Liver (tissue), 3 donors: ENCODE results near the gene MC2R.

ENCODE experiments used
- FOXA2 ChIP-seq: IDR thresholded peaks from 2 replicates; pipeline ENCODE4 v1.6.1; 2016; ENCODE audit warnings: antibody characterized with exemption
- HNF4G ChIP-seq: IDR thresholded peaks from 2 replicates; pipeline ENCODE4 v1.6.1; 2016; ENCODE audit warnings: antibody characterized with exemption
- NR2F2 ChIP-seq: IDR thresholded peaks from 2 replicates; pipeline ENCODE4 v1.6.1; 2016; ENCODE audit warnings: antibody characterized with exemption
- RAD21 ChIP-seq, 2 donors: IDR thresholded peaks; 2 replicates each; pipeline ENCODE4 v1.6.1; 2016; ENCODE audit warnings: antibody characterized with exemption in 2 of 2, mild to moderate bottlenecking in 2 of 2
- SP1 ChIP-seq: IDR thresholded peaks from 2 replicates; pipeline ENCODE4 v1.6.1; 2018; ENCODE audit warnings: antibody characterized with exemption, mild to moderate bottlenecking
- TAF1 ChIP-seq: conservative IDR thresholded peaks from 2 replicates; pipeline ENCODE4 v1.6.1; 2016; ENCODE audit warnings: antibody characterized with exemption, mild to moderate bottlenecking
- TF ChIP-seq, protein P1 (sequence below): fragments of 150-350 bp; IDR thresholded peaks from 2 replicates; pipeline ENCODE4 v1.5.1; 2017; ENCODE audit warnings: improper control_type of control experiment, low read depth, low read length; ENCODE audit not compliant: missing input control
- TF ChIP-seq, protein P2 (sequence below): IDR thresholded peaks from 2 replicates; pipeline ENCODE4 v1.6.1; 2016; ENCODE audit warnings: antibody characterized with exemption
- TF ChIP-seq, protein P3 (sequence below): IDR thresholded peaks from 2 replicates; pipeline ENCODE4 v1.6.1; 2016; ENCODE audit warnings: antibody characterized with exemption
- donor health status: healthy.
- donor health status: healthy.

GRCh38 chr18:13913205-13913604, 2.1 kb downstream of the MC2R start:
- TF ChIP-seq, protein P1, sequence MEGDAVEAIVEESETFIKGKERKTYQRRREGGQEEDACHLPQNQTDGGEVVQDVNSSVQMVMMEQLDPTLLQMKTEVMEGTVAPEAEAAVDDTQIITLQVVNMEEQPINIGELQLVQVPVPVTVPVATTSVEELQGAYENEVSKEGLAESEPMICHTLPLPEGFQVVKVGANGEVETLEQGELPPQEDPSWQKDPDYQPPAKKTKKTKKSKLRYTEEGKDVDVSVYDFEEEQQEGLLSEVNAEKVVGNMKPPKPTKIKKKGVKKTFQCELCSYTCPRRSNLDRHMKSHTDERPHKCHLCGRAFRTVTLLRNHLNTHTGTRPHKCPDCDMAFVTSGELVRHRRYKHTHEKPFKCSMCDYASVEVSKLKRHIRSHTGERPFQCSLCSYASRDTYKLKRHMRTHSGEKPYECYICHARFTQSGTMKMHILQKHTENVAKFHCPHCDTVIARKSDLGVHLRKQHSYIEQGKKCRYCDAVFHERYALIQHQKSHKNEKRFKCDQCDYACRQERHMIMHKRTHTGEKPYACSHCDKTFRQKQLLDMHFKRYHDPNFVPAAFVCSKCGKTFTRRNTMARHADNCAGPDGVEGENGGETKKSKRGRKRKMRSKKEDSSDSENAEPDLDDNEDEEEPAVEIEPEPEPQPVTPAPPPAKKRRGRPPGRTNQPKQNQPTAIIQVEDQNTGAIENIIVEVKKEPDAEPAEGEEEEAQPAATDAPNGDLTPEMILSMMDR, result no peak
- TF ChIP-seq NR2F2, result no peak
- no peak for TF ChIP-seq TAF1
- TF ChIP-seq, protein P2, sequence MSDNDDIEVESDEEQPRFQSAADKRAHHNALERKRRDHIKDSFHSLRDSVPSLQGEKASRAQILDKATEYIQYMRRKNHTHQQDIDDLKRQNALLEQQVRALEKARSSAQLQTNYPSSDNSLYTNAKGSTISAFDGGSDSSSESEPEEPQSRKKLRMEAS, result no peak
- TF ChIP-seq RAD21 (IDR thresholded peaks at IDR 0.05), result no peak
- TF ChIP-seq SP1, result no peak
- TF ChIP-seq, protein P3, sequence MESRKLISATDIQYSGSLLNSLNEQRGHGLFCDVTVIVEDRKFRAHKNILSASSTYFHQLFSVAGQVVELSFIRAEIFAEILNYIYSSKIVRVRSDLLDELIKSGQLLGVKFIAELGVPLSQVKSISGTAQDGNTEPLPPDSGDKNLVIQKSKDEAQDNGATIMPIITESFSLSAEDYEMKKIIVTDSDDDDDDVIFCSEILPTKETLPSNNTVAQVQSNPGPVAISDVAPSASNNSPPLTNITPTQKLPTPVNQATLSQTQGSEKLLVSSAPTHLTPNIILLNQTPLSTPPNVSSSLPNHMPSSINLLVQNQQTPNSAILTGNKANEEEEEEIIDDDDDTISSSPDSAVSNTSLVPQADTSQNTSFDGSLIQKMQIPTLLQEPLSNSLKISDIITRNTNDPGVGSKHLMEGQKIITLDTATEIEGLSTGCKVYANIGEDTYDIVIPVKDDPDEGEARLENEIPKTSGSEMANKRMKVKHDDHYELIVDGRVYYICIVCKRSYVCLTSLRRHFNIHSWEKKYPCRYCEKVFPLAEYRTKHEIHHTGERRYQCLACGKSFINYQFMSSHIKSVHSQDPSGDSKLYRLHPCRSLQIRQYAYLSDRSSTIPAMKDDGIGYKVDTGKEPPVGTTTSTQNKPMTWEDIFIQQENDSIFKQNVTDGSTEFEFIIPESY, result no peak
- no peak for TF ChIP-seq FOXA2
- no peak for TF ChIP-seq HNF4G
